Trophoblast cell (in vitro differentiated cells and primary cell): Measurements from ENCODE around the gene RIOK2.
A peak's percentile ranks its signal among the peaks of the same experiment; 100 is the strongest.

Experiments used
- DNase-seq, 2 donors: peaks; one replicate each; pipeline ENCODE4 v3.0.0-alpha.2; 2016
- H2AFZ ChIP-seq: 2 replicates; pipeline ENCODE4 v1.6.1; 2013; ENCODE audit warnings: low read length, moderate library complexity, mild to moderate bottlenecking; ENCODE audit not compliant: insufficient read depth, poor library complexity
- H2AK5ac ChIP-seq: 2 replicates; pipeline ENCODE4 v1.6.1; 2013; ENCODE audit warnings: mild to moderate bottlenecking, low read length
- H2BK120ac ChIP-seq: 2 replicates; pipeline ENCODE4 v1.6.1; 2013; ENCODE audit warnings: low read length, mild to moderate bottlenecking, moderate library complexity; ENCODE audit not compliant: insufficient read depth, poor library complexity
- H2BK12ac ChIP-seq: 2 replicates; pipeline ENCODE4 v1.6.1; 2013; ENCODE audit warnings: mild to moderate bottlenecking, low read length, moderate library complexity
- H2BK5ac ChIP-seq: 2 replicates; pipeline ENCODE4 v1.6.1; 2013; ENCODE audit warnings: low read length, low read depth, moderate library complexity, mild to moderate bottlenecking; ENCODE audit not compliant: poor library complexity
- H3K14ac ChIP-seq: 2 replicates; pipeline ENCODE4 v1.6.1; 2013; ENCODE audit warnings: mild to moderate bottlenecking, low read length
- H3K18ac ChIP-seq: 2 replicates; pipeline ENCODE4 v1.6.1; 2013; ENCODE audit warnings: mild to moderate bottlenecking, low read length
- H3K23ac ChIP-seq: 2 replicates; pipeline ENCODE4 v1.6.1; 2013; ENCODE audit warnings: low read length
- H3K27ac ChIP-seq: 2 replicates; pipeline ENCODE4 v1.5.1; 2013; ENCODE audit warnings: low read depth, mild to moderate bottlenecking, inconsistent platforms, low read length, moderate library complexity
- H3K27me3 ChIP-seq: 2 replicates; pipeline ENCODE4 v1.6.1; 2013; ENCODE audit warnings: inconsistent platforms, mild to moderate bottlenecking, low read length, moderate library complexity; ENCODE audit not compliant: insufficient read depth
- H3K36me3 ChIP-seq, 2 experiments: 1 replicate in 1 of 2; 2 replicates in 1 of 2; pipeline ENCODE4 v1.6.1; 2013; ENCODE audit warnings: low read length in 2 of 2, mild to moderate bottlenecking in 2 of 2, moderate library complexity in 1 of 2; ENCODE audit not compliant: insufficient read depth in 2 of 2, control insufficient read depth in 1 of 2
- H3K4ac ChIP-seq: 2 replicates; pipeline ENCODE4 v1.6.1; 2013; ENCODE audit warnings: low read depth, mild to moderate bottlenecking, low read length, moderate library complexity
- H3K4me1 ChIP-seq, 2 experiments: 1 replicate in 1 of 2; 2 replicates in 1 of 2; pipeline ENCODE4 v1.6.1; 2013; ENCODE audit warnings: low read length in 2 of 2, mild to moderate bottlenecking in 2 of 2, moderate library complexity in 1 of 2; ENCODE audit not compliant: insufficient read depth in 2 of 2, control insufficient read depth in 1 of 2
- H3K4me2 ChIP-seq: 2 replicates; pipeline ENCODE4 v1.6.1; 2013; ENCODE audit warnings: inconsistent platforms, mild to moderate bottlenecking, low read length, moderate library complexity
- H3K4me3 ChIP-seq: 2 replicates; pipeline ENCODE4 v1.5.1; 2013; ENCODE audit warnings: mild to moderate bottlenecking, low read depth, low read length, inconsistent platforms
- H3K79me1 ChIP-seq: one replicate; pipeline ENCODE4 v1.6.1; 2013; ENCODE audit warnings: low read length
- H3K79me2 ChIP-seq: 2 replicates; pipeline ENCODE4 v1.6.1; 2013; ENCODE audit warnings: low read length, mild to moderate bottlenecking; ENCODE audit not compliant: control insufficient read depth, insufficient read depth, poor library complexity
- H3K9ac ChIP-seq: 2 replicates; pipeline ENCODE4 v1.6.1; 2013; ENCODE audit warnings: mild to moderate bottlenecking, low read length
- H3K9me3 ChIP-seq: 2 replicates; pipeline ENCODE4 v1.6.1; 2013; ENCODE audit warnings: low read depth, mild to moderate bottlenecking, control low read depth, inconsistent platforms, low read length; ENCODE audit not compliant: insufficient read depth
- H4K12ac ChIP-seq: 2 replicates; pipeline ENCODE4 v1.6.1; 2013; ENCODE audit warnings: low read depth, mild to moderate bottlenecking, low read length, moderate library complexity
- H4K8ac ChIP-seq: 2 replicates; pipeline ENCODE4 v1.6.1; 2013; ENCODE audit warnings: low read depth, mild to moderate bottlenecking, low read length, moderate library complexity
- H4K91ac ChIP-seq: one replicate; pipeline ENCODE4 v1.6.1; 2013; ENCODE audit warnings: low read depth, mild to moderate bottlenecking, low read length, moderate library complexity
- WGBS: extraction: QIAGEN DNeasy Blood & Tissue Kit; methylation state at CpG from one replicate; pipeline ENCODE4 v1.1.7; 2013; ENCODE audit warnings: missing lambda C conversion rate; ENCODE audit not compliant: insufficient read length, insufficient coverage; ENCODE audit errors: extremely low coverage; 5-methylcytosine and 5-hydroxymethylcytosine counted together

The RIOK2 gene

GRCh38 chr5:97133101-97133500 lies 49.9 kb downstream of the RIOK2 start:
- peaks cover 22% of the 10 kb centered on the region for H3K79me1 ChIP-seq
- no peak overlapping the region for H3K4me3 ChIP-seq
- H3K27ac ChIP-seq, result peak overlapping the region; percentile 46
- no peak overlapping the region for H3K4me2 ChIP-seq
- no peak overlapping the region for H2BK120ac ChIP-seq
- H3K18ac ChIP-seq, result no peak overlapping the region
- H3K79me2 ChIP-seq, result peaks cover 2% of the 10 kb centered on the region
- H2AK5ac ChIP-seq, result no peak overlapping the region
- no peak overlapping the region for H2BK12ac ChIP-seq
- no peak overlapping the region for H4K12ac ChIP-seq
- H3K36me3 ChIP-seq, result peaks cover 0 to 3% of the 10 kb centered on the region in 2 experiments
- H4K8ac ChIP-seq, result no peak overlapping the region
- H3K4ac ChIP-seq, result no peak overlapping the region
- H4K91ac ChIP-seq, result no peak overlapping the region
- no peaks in the 10 kb centered on the region for H3K9me3 ChIP-seq
- no peak for DNase-seq
- H2BK5ac ChIP-seq, result no peak overlapping the region
- no peak overlapping the region for H3K9ac ChIP-seq
- no peak overlapping the region for H3K23ac ChIP-seq
- H3K14ac ChIP-seq, result no peak overlapping the region
- no peaks in the 10 kb centered on the region for H3K27me3 ChIP-seq
- no peak overlapping the region for H2AFZ ChIP-seq
- H3K4me1 ChIP-seq, result peaks cover 14 to 18% of the 10 kb centered on the region in 2 experiments

GRCh38 chr5:97131921-97132320 lies 51.1 kb downstream of the RIOK2 start:
- Histone ChIP-seq H3K18ac (no peak overlapping the region), H3K23ac (no peak overlapping the region), H3K9me3 (no peaks in the 10 kb centered on the region), H3K36me3 (peaks cover 0 to 3% of the 10 kb centered on the region in 2 experiments), H2BK120ac (peak overlapping the region; percentile 16), H3K9ac (no peak overlapping the region), H4K91ac (peak overlapping the region; percentile 9), H2AFZ (no peak overlapping the region), H3K4me2 (no peak overlapping the region), H3K27me3 (no peaks in the 10 kb centered on the region), H3K4ac (peak overlapping the region; percentile 13), H3K14ac (peak overlapping the region; percentile 16), H4K8ac (no peak overlapping the region), H3K79me2 (peaks cover 2% of the 10 kb centered on the region), H3K4me1 (peaks cover 14 to 20% of the 10 kb centered on the region in 2 experiments), H3K27ac (peak overlapping the region; percentile 67), H3K4me3 (no peak overlapping the region), H2BK12ac (peak overlapping the region; percentile 43), H2AK5ac (no peak overlapping the region), H3K79me1 (peaks cover 22% of the 10 kb centered on the region), H4K12ac (no peak overlapping the region), H2BK5ac (no peak overlapping the region)
- DNase-seq, result no peak
- WGBS, result no CpG with 5 or more reads among the region's 5 CpGs

GRCh38 chr5:97131139-97131710 lies 51.8 kb downstream of the RIOK2 start:
- Histone ChIP-seq H2AFZ (no peak overlapping the region), H3K79me2 (peaks cover 2% of the 10 kb centered on the region), H3K79me1 (peaks cover 22% of the 10 kb centered on the region), H3K9me3 (no peaks in the 10 kb centered on the region), H3K23ac (no peak overlapping the region), H4K8ac (peak overlapping the region; percentile 57), H4K91ac (peak overlapping the region; percentile 62), H2BK5ac (peak overlapping the region; percentile 33), H3K27me3 (no peaks in the 10 kb centered on the region), H3K36me3 (peaks cover 0 to 3% of the 10 kb centered on the region in 2 experiments), H4K12ac (no peak overlapping the region), H3K9ac (no peak overlapping the region), H2AK5ac (no peak overlapping the region), H3K18ac (no peak overlapping the region), H3K4me3 (no peak overlapping the region), H3K4me2 (no peak overlapping the region), H2BK120ac (peak overlapping the region; percentile 16), H3K14ac (peak overlapping the region; percentile 59), H3K27ac (peak overlapping the region; percentile 67), H3K4me1 (peaks cover 14 to 20% of the 10 kb centered on the region in 2 experiments), H2BK12ac (peak overlapping the region; percentile 68), H3K4ac (peak overlapping the region; percentile 44)
- DNase-seq, result no peak

GRCh38 chr5:97127727-97128126 lies 55.3 kb downstream of the RIOK2 start:
- DNase-seq, result no peak
- no peak overlapping the region for H3K23ac ChIP-seq
- H4K91ac ChIP-seq, result peak overlapping the region; percentile 59
- no peaks in the 10 kb centered on the region for H3K9me3 ChIP-seq
- H3K36me3 ChIP-seq, result no peaks in the 10 kb centered on the region
- H3K27ac ChIP-seq, result no peak overlapping the region
- H4K8ac ChIP-seq, result no peak overlapping the region
- H2BK5ac ChIP-seq, result no peak overlapping the region
- H3K9ac ChIP-seq, result no peak overlapping the region
- peak overlapping the region; percentile 24 for H2BK12ac ChIP-seq
- H3K4me3 ChIP-seq, result no peak overlapping the region
- H2AFZ ChIP-seq, result no peak overlapping the region
- no peak overlapping the region for H3K4me2 ChIP-seq
- no peak overlapping the region for H3K4ac ChIP-seq
- H3K79me2 ChIP-seq, result peaks cover 2% of the 10 kb centered on the region
- H3K4me1 ChIP-seq, result peaks cover 21 to 26% of the 10 kb centered on the region in 2 experiments
- no peak overlapping the region for H4K12ac ChIP-seq
- no peak overlapping the region for H2AK5ac ChIP-seq
- no peak overlapping the region for H3K14ac ChIP-seq
- H3K79me1 ChIP-seq, result peaks cover 17% of the 10 kb centered on the region
- no peak overlapping the region for H3K18ac ChIP-seq
- no peak overlapping the region for H2BK120ac ChIP-seq
- H3K27me3 ChIP-seq, result no peaks in the 10 kb centered on the region
- no CpG with 5 or more reads among the region's 1 CpG for WGBS
